GM12801 (cell line): ENCODE results near the gene KIF25.

Experiments used
- TF ChIP-seq, protein P1 (sequence below): IDR thresholded peaks from one replicate; pipeline ENCODE4 v1.5.1; 2011; ENCODE audit warnings: control low read depth; ENCODE audit not compliant: insufficient read length; ENCODE audit errors: extremely low read depth

The KIF25 gene

DNA sequence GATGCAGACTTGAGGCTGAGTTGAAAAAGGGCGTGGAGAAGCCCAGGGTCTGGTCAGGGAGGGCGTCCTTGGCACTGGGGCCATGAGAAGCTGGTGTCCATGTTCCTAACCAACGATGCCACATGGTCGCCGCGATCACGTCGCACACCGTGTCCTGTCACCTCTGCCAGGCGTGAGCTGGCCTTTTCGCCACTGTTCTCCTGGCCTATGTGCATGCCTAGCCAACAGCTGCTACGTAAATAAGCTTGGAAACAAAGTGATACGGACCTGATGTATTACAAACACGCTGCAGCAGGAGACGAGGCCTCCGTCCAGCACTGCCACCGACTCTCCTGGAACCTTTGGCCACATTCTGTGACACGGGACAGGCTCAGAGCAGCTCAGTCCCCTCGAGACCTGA is 22.0 kb upstream of the KIF25 start:
- TF ChIP-seq, protein P1, sequence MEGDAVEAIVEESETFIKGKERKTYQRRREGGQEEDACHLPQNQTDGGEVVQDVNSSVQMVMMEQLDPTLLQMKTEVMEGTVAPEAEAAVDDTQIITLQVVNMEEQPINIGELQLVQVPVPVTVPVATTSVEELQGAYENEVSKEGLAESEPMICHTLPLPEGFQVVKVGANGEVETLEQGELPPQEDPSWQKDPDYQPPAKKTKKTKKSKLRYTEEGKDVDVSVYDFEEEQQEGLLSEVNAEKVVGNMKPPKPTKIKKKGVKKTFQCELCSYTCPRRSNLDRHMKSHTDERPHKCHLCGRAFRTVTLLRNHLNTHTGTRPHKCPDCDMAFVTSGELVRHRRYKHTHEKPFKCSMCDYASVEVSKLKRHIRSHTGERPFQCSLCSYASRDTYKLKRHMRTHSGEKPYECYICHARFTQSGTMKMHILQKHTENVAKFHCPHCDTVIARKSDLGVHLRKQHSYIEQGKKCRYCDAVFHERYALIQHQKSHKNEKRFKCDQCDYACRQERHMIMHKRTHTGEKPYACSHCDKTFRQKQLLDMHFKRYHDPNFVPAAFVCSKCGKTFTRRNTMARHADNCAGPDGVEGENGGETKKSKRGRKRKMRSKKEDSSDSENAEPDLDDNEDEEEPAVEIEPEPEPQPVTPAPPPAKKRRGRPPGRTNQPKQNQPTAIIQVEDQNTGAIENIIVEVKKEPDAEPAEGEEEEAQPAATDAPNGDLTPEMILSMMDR: no peak

DNA sequence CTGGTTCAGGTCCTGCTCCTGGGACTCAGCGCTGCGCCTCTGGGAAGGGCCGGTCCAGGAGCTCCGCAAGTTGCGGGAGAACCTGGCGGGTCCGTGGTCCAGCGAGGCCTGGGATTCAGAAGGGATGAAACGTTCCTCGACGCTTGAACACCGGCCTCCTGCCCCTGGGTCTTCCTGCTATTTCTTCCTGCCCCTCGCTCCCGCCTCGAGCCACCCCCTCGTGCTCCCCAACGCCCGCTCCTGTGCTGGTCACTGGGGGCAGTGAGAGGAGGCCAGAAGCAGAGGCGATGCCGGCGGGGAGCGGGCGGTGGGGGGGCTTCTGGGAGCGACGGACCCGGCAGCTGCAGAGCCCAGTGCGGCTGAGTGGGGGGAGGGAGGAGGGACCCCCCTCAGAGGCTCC is 20.8 kb upstream of the KIF25 start:
- TF ChIP-seq, protein P1: no peak

DNA sequence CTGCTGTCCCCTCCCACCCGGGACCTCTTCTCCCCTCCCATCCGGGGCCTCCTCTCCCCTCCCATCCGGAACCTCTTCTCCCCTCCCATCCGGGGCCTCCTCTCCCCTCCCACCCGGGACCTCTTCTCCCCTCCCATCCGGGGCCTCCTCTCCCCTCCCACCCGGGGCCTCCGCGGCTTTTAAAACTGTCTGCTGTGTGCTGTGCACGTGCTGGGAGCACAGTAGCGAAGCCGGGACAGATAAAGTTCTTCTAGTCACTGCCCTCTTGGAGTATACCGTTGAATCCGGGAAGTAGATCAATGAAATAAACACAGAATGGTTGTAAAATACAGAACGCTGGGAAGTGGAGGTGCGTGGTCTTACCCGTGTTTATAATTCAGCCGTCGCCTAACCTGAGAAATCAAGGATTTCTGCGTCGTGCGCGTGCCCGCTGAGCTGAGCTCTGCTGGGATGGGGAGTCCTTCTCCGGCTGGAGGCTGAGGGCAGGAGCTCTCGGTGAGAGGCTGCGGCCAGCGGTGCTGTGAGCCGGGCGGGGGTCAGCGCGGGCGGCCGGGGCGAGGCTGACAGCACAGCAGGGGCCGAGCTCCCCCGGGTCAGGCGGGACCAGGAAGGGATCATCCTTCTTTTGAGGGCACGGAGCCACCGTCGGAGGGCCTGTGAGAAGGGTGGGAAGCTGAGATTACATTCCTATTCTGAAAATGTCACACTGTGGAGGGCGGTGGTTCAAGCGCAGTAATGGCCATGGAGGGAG is 19.6 kb upstream of the KIF25 start:
- TF ChIP-seq, protein P1: no peak

DNA sequence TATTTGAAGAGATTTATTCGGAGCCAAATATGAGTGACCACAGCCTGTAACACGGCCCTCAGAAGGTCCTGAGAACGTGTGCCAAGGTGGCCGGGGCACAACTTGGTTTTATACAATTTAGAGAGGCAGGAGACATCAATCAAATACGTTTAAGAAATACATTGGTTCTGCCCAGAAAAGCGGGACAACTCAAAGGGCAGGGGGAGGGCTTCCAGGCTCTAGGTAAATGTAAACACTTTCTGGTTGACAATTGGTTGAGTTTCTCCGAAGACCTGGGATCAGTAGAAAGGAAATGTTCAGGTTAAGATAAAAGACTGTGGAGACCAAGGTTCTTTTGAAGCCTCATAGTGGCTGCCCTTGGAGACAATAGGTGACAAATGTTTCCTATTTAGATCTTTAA is 18.9 kb upstream of the KIF25 start:
- TF ChIP-seq, protein P1: no peak

DNA sequence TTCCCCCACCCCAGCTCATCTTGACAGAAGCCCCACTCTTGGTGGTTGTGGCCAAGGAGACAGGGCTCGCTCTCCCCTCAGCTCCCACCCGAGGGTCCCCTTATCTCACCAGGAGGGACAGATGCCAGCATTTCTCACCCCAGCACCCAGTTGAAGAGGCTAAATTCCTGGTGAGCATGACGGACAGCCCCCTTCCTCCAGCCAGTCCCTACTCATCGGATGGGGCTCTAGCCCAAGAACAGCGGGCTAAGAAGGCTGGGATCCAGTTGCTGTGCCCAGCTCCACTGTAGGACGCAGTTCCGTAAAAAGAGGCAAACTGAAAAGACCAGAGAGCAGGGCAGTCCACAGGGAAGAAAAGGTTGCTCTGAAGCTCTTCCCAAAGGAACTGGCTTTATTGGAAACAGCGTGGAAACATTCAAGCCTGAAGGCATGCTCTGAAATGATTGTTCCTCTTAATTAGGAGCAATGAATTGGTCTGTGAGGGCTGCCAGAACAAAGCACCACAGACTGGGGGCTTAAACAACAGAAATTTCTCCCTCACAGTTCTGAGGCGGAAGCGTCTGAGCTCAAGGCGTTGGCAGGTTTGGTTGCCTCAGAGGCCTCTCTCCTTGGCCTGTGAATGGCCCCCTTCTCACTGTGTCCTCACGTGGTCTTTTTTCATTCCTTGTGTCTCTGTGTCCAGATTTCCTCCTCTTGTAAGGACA is 17.9 kb upstream of the KIF25 start:
- TF ChIP-seq, protein P1: no peak

DNA sequence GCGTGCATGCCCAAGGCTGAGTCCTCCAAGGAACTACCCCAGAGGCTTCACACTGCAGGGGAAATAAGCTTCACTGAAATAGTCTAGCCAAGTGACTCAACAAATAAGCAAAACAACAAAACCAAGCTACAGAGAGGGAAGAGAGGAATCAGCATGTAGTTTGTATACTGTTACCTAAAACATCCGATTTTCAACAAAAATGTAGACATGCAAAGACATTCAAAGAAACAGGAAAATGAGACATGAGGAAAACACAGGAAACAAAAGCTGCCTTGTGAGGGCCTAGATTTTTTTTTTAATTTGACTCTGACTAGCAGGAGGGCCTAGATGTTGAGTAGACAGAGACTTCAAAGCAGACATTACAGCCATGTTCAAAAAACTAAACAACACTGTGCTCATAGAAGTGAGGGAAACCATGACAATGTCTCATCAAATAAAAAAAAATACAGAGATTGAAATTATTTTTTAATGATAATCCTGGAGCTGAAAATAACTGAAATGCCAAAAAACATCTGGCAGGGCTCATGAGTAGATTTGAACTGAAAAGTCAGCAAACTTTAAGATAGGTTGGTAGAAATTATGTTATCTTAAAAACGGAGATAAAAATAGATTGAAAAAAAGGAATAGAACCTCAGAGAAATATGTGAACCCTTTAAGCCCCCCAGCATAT is 16.4 kb upstream of the KIF25 start:
- TF ChIP-seq, protein P1: no peak

DNA sequence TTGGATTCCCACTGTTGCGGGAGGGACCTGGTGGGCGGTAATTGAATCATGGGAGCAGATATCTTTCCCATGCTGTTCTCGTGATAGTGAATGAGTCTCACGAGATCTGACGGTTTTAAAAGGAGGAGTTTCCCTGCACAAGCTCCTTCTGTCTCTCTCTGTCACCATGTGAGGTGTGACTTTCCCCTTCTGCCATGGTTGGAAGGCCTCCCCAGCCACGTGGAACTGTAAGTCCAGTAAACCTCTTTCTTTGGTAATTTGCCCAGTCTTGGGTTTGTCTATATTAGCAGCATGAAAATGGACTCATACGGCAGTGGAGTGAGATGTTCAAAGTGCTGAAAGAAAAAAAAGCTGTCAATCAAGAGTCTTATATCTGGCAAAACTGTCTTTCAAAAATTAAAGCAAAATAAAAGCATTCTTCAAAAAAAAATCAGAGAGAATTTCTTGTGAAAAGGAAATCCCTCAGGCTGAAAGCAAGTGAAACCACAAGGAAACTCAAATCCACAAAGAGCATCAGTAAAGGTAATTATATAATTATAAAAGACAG is 15.5 kb upstream of the KIF25 start:
- TF ChIP-seq, protein P1: no peak
